Subcutaneous adipose tissue (tissue), 4 donors: ENCODE measurements around the gene TRAFD1. TPM values are rescaled to one million over a fixed set of nuclear protein-coding genes. Genes with fewer than 3 reads are reported as not detected.

ENCODE experiments used
- total RNA-seq, 4 donors: library from RNA; depleted of rRNA; stranded (reverse); fragments of >200 nt; gene quantifications; one replicate each; pipeline ENCODE4 v1.1.0, GENCODE V29; 2016
- TF ChIP-seq, protein P1 (sequence below): fragments of 450-650 bp; IDR thresholded peaks from one replicate; pipeline ENCODE4 v1.5.1; 2016; ENCODE audit warnings: low read depth, mild to moderate bottlenecking, control low read depth, antibody characterized with exemption, moderate library complexity

Gene TRAFD1
- total RNA-seq, 4 donors from 2014 or later, result 16.8 to 40.6 (median 27.3) TPM

DNA sequence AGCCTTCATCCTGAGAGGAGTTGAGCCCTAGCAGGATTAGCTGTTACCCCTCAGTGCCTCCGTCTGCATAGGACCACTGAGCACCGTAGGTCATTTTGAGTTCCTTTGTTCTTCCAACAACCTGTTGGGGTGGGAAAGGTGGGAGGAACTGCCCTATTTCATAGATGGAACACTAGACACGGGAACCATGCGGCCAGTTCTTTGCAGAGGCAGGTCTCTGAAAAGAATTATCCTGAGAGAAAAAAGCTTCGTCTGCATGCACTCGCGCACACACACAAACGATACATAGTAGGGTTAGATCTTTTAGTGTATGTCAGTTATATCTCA, 28.5 kb downstream of the TRAFD1 start:
- TF ChIP-seq, protein P1, sequence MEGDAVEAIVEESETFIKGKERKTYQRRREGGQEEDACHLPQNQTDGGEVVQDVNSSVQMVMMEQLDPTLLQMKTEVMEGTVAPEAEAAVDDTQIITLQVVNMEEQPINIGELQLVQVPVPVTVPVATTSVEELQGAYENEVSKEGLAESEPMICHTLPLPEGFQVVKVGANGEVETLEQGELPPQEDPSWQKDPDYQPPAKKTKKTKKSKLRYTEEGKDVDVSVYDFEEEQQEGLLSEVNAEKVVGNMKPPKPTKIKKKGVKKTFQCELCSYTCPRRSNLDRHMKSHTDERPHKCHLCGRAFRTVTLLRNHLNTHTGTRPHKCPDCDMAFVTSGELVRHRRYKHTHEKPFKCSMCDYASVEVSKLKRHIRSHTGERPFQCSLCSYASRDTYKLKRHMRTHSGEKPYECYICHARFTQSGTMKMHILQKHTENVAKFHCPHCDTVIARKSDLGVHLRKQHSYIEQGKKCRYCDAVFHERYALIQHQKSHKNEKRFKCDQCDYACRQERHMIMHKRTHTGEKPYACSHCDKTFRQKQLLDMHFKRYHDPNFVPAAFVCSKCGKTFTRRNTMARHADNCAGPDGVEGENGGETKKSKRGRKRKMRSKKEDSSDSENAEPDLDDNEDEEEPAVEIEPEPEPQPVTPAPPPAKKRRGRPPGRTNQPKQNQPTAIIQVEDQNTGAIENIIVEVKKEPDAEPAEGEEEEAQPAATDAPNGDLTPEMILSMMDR, result no peak

- TF ChIP-seq, protein P1, result no peak
These were observed 33.8 kb downstream of the TRAFD1 start for GRCh38 chr12:112159146-112159541.

DNA sequence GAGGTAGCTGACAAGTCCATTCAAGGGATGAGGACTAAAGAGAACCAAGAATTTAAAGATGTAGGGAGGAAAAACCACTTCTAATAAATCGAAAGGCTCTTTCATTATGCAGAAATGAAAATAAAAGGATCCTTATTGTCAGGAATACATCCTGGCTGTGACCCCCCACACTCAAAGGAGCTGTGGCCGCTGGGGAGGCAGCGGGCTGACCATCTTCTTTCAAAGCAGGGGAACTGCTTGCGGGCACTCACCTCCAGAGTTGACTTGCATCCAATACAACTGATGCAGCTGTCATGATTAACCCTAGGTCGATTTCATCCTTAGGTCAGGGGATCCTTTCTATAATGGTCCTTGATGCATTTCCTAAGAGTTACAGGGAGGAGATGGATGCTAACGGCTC, 35.3 kb downstream of the TRAFD1 start:
- TF ChIP-seq, protein P1, result no peak

DNA sequence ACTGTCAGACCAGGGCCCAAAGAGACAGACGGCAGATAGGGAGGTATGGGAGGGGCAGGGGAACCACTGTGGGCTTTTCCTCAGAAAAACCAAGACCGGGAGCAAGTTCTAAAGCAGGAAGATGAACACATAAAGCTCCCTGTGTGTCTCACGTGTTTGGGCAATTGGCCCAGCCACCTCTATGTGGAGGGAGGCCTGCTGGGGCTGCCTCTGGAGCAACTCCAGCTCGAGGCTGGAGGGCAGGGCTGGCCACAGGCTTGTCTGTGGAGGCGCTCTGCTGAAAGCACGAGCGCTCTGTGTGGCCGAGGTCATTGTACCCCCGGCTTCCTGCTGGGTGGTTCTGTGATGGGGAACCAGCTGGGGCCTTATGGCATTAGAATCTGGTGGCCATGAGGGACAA, 36.4 kb downstream of the TRAFD1 start:
- TF ChIP-seq, protein P1, result no peak

- TF ChIP-seq, protein P1, result no peak
These were observed 37.0 kb downstream of the TRAFD1 start for GRCh38 chr12:112162241-112162790.

- TF ChIP-seq, protein P1, result no peak
These were observed 37.7 kb downstream of the TRAFD1 start for GRCh38 chr12:112163056-112163455.

- TF ChIP-seq, protein P1, result no peak
These were observed 38.2 kb downstream of the TRAFD1 start for GRCh38 chr12:112163471-112163991.
